Stimulated activated naive CD8-positive, alpha-beta T cell treated with anti-CD3 and anti-CD28 coated beads, Interleukin-15, Interleukin-2, amounts not matched to agents 100 ng/mL and 50 ng/mL, for 24 hours (primary cell): Measurements from ENCODE around the gene CDHR5.
A peak's percentile ranks its signal among the peaks of the same experiment; 100 is the strongest.

Experiments used
- H3K27ac Mint-ChIP-seq: one replicate; pipeline ENCODE4 v1.8.0; 2021; ENCODE audit warnings: mild to moderate bottlenecking, mixed read lengths
- H3K27me3 Mint-ChIP-seq: one replicate; pipeline ENCODE4 v1.8.0; 2021; ENCODE audit warnings: mixed read lengths
- H3K36me3 Mint-ChIP-seq: one replicate; pipeline ENCODE4 v1.8.0; 2021; ENCODE audit warnings: low read depth, mixed read lengths
- H3K4me1 Mint-ChIP-seq: one replicate; pipeline ENCODE4 v1.8.0; 2021; ENCODE audit warnings: low read depth, mixed read lengths
- H3K4me3 Mint-ChIP-seq: one replicate; pipeline ENCODE4 v1.8.0; 2021; ENCODE audit warnings: mild to moderate bottlenecking, mixed read lengths
- H3K9me3 Mint-ChIP-seq: one replicate; pipeline ENCODE4 v1.8.0; 2021; ENCODE audit warnings: mixed read lengths

Gene CDHR5

DNA sequence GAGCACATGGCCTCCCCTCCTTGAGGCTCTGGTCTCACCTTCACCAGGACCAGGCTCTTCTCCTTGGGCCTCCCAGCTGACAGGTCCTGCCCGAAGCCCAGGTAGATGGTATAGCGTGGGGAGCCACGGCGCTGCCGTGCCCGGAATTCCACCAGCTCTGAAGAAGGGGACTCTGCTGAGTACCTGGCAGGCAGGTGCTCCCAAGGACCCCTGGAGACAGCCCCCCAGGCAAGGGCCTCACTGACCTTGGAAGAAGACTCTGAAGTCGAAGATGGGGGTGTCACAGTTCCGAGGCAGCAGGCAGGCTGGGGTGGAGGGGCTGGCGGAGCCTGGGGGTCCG lies 11.8 kb downstream of the CDHR5 start:
- H3K9me3 Mint-ChIP-seq: no peaks in the 10 kb centered on the region
- H3K27ac Mint-ChIP-seq: no peak overlapping the region
- H3K36me3 Mint-ChIP-seq: peaks cover 25% of the 10 kb centered on the region
- H3K4me1 Mint-ChIP-seq: peaks cover 22% of the 10 kb centered on the region
- H3K27me3 Mint-ChIP-seq: no peaks in the 10 kb centered on the region
- H3K4me3 Mint-ChIP-seq: no peak overlapping the region

DNA sequence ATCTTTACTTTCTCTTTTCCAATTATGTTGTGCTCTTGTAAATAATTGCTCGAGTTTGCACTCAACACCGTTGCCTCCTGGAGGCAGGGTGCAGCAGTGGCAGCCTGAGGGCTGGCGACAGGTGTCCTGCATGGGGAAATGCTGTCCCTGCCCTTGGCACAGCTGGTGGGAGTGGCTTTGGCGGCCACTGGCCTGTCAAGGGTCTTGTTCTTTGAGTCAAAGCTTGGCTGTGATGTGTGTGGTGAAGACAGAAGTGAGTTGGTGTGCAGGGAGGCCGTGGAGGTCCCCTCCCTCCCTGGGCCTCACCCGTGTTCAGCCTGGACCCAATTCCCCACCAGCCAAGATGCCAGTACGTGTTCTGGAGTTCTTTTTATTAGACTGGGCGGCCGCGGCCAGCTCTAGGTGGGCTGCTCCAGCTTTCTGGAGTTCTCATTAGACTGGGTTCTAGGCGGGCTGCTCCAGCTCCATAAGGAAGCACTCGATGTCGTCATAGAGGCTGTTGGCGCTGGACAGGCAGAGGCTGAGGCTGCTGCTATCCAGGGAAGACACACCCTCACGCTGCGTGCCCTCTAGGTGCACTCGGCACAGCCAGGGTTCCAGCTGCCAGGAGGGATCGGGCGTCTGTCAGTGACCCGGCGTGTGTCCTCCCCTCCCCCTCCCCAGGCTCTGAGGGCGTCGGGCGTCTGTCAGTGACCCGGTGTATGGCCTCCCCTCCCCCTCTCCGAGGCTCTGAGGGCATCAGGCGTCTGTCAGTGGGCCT lies 12.4 kb downstream of the CDHR5 start:
- Mint-ChIP-seq H3K36me3 (peaks cover 30% of the 10 kb centered on the region), H3K27ac (peak overlapping the region; percentile 61), H3K9me3 (no peaks in the 10 kb centered on the region), H3K4me3 (no peak overlapping the region), H3K4me1 (peaks cover 22% of the 10 kb centered on the region), H3K27me3 (no peaks in the 10 kb centered on the region)

DNA sequence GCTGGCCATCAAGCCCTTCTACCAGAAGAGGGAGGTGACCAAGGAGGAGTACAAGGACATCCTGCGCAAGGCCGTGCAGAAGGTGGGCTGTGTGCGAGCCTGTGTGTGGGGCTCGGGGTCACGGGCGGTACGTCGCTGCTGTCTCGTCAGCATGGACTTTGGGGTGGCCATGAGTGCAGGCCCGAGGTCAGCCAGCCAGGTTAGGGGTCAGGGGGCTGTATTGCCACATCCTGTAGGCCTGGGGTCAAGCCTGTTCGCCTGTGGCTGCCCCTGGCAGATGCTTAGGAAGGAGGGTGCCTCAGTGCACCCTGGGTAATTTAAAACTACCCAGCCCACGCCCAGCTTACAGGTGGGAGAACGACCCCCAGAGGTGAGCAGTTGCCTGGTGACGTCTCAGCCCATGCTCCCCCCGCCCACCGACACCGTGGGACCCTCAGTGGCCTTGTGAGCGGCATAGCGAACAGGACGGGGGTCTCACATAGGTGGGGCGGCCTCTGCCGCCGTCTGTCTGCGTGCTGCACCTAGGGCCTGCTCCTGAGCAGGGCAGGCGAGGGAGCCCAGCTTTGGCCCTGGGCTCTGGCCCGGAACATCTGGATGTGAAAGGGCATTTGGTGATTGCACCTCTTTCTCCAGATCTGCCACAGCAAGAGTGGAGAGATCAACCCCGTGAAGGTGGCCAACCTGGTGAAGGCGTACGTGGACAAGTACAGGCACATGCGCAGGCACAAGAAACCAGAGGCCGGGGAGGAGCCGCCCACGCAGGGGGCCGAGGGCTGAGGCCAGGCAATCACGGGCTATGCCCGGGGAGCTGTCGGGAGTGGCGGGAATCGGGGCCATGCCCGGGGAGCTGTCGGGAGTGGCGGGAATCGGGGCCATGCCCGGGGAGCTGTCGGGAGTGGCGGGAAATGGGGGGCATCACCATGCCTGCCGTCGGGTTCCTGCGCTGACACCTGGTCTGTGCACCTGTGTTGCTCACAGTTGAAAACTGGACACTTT lies 13.5 kb downstream of the CDHR5 start:
- Mint-ChIP-seq H3K9me3 (no peaks in the 10 kb centered on the region), H3K4me1 (peaks cover 24% of the 10 kb centered on the region), H3K36me3 (peaks cover 38% of the 10 kb centered on the region), H3K27ac (no peak overlapping the region), H3K27me3 (no peaks in the 10 kb centered on the region), H3K4me3 (no peak overlapping the region)

DNA sequence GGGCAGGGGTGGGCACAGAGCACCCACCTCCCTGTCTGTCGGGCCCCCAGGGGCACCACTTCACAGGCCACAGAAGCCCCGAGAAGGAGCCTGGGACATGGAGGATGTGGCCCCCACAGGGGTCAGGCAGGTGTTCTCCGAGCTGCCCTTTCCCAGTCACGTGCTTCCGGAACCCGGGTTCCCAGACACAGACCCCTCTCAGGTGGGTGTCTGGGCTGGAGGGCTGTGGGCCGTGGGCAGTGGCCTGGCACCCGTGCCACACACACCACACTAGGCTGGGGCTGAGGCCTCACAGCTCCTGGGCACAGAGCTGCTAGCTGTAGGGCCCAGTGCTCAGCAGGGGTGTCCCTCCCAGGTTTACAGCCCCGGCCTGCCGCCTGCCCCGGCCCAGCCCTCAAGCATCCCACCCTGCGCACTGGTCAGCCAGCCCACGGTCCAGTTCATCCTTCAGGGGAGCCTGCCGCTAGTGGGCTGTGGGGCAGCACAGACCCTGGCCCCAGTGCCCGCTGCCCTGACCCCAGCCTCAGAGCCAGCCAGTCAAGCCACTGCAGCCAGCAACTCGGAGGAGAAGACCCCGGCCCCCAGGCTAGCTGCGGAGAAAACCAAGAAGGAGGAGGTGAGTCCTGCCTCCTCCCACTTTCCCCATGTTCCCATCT lies 14.5 kb downstream of the CDHR5 start:
- peaks cover 16% of the 10 kb centered on the region for H3K4me1 Mint-ChIP-seq
- no peak overlapping the region for H3K27ac Mint-ChIP-seq
- H3K27me3 Mint-ChIP-seq: no peaks in the 10 kb centered on the region
- H3K9me3 Mint-ChIP-seq: no peaks in the 10 kb centered on the region
- H3K4me3 Mint-ChIP-seq: no peak overlapping the region
- H3K36me3 Mint-ChIP-seq: peaks cover 39% of the 10 kb centered on the region

DNA sequence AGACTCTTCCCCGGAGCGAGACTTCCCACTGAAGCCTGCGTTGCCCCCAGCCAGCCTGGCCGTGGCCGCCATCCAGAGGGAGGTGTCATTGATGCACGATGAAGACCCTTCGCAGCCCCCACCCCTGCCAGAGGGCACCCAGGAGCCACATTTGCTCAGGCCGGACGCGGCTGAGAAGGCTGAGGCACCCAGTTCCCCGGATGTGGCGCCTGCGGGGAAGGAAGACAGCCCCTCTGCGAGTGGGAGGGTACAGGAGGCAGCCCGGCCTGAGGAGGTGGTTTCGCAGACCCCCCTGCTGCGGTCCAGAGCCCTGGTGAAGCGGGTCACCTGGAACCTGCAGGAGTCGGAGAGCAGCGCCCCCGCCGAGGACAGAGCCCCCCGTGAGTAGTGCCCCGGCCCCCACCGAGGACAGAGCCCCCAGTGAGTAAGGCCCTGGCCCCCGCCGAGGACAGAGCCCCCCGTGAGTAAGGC lies 15.4 kb downstream of the CDHR5 start:
- no peaks in the 10 kb centered on the region for H3K27me3 Mint-ChIP-seq
- no peak overlapping the region for H3K27ac Mint-ChIP-seq
- peaks cover 45% of the 10 kb centered on the region for H3K36me3 Mint-ChIP-seq
- H3K9me3 Mint-ChIP-seq: no peaks in the 10 kb centered on the region
- H3K4me1 Mint-ChIP-seq: peaks cover 12% of the 10 kb centered on the region
- no peak overlapping the region for H3K4me3 Mint-ChIP-seq

DNA sequence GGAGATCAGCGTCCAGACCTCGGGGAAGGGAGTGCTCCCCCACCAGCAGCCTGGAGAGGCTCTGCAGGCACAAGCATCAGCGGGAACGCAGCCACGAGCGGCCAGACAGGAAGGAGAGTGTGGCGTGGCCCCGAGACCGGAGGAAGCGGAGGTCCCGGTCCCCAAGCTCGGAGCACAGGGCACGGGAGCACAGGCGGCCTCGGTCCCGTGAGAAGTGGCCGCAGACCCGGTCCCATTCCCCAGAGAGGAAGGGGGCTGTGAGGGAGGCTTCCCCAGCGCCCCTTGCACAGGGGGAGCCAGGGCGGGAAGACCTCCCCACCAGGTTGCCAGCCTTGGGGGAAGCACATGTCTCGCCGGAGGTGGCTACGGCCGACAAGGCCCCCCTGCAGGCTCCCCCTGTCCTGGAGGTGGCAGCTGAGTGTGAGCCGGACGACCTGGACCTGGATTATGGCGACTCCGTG lies 15.9 kb downstream of the CDHR5 start:
- Mint-ChIP-seq H3K27ac (no peak overlapping the region), H3K36me3 (peaks cover 48% of the 10 kb centered on the region), H3K4me3 (no peak overlapping the region), H3K4me1 (peaks cover 6% of the 10 kb centered on the region), H3K9me3 (no peaks in the 10 kb centered on the region), H3K27me3 (no peaks in the 10 kb centered on the region)

DNA sequence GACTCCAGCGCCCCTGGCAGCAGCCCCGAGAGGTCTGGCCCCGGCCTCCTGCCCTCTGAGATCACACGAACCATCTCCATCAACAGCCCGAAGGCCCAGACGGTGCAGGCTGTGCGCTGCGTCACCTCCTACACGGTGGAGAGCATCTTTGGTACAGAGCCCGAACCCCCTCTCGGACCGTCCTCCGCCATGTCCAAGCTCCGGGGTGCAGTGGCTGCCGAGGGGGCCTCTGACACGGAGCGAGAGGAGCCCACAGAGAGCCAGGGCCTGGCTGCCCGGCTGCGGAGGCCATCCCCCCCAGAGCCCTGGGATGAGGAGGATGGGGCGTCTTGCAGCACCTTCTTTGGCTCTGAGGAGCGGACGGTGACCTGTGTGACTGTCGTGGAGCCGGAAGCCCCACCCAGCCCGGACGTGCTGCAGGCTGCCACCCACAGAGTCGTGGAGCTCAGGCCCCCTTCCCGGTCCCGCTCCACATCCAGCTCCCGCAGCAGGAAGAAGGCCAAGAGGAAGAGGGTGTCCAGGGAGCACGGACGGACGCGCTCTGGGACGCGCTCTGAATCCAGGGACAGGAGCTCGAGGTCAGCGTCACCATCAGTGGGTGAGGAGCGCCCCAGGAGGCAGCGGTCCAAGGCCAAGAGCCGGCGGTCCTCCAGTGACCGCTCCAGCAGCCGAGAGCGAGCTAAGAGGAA lies 16.6 kb downstream of the CDHR5 start:
- Mint-ChIP-seq H3K9me3 (no peaks in the 10 kb centered on the region), H3K27me3 (no peaks in the 10 kb centered on the region), H3K4me1 (peaks cover 5% of the 10 kb centered on the region), H3K27ac (no peak overlapping the region), H3K36me3 (peaks cover 52% of the 10 kb centered on the region), H3K4me3 (no peak overlapping the region)

DNA sequence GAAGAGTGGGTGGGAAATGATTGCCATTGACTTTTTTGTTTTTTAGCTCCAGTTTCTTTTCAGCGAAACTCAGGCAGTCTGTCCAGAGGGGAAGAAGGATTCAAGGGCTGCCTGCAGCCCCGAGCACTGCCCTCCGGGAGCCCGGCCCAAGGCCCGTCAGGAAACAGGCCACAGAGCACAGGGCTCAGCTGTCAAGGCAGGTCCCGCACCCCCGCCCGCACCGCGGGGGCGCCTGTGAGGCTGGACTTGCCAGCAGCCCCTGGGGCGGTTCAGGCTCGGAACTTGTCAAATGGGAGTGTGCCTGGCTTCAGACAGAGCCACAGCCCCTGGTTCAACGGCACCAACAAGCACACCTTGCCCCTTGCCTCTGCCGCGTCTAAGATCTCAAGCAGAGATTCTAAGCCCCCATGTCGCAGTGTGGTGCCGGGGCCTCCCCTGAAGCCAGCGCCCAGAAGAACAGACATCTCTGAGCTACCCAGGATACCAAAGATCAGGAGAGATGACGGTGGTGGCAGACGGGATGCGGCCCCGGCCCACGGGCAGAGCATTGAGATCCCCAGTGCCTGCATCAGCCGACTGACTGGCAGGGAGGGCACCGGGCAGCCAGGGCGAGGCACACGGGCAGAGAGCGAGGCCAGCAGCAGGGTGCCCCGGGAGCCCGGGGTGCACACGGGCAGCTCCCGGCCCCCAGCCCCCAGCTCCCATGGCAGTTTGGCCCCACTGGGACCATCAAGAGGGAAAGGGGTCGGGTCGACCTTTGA lies 17.6 kb downstream of the CDHR5 start:
- Mint-ChIP-seq H3K9me3 (no peaks in the 10 kb centered on the region), H3K27me3 (no peaks in the 10 kb centered on the region), H3K4me1 (peaks cover 5% of the 10 kb centered on the region), H3K36me3 (peaks cover 52% of the 10 kb centered on the region), H3K27ac (no peak overlapping the region), H3K4me3 (no peak overlapping the region)

DNA sequence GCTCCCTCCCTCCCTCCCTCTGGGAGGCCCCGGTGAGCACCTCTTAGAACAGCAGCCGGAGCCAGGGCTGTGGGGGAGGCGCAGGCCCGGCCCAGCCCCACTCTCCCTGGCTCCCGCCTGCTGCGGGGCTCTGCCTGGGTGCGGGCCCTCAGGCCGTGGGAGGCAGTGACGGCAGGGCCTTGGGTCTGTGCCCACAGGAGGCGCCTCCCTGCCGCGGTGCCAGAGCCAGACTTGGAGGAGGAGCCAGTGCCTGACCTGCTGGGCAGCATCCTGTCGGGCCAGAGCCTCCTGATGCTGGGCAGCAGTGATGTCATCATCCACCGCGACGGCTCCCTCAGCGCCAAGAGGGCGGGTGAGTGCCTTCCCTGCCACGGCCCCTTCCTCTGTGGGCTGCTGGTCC lies 18.5 kb downstream of the CDHR5 start:
- Mint-ChIP-seq H3K4me1 (peaks cover 5% of the 10 kb centered on the region), H3K27me3 (no peaks in the 10 kb centered on the region), H3K36me3 (peaks cover 55% of the 10 kb centered on the region), H3K27ac (no peak overlapping the region), H3K4me3 (no peak overlapping the region), H3K9me3 (no peaks in the 10 kb centered on the region)

DNA sequence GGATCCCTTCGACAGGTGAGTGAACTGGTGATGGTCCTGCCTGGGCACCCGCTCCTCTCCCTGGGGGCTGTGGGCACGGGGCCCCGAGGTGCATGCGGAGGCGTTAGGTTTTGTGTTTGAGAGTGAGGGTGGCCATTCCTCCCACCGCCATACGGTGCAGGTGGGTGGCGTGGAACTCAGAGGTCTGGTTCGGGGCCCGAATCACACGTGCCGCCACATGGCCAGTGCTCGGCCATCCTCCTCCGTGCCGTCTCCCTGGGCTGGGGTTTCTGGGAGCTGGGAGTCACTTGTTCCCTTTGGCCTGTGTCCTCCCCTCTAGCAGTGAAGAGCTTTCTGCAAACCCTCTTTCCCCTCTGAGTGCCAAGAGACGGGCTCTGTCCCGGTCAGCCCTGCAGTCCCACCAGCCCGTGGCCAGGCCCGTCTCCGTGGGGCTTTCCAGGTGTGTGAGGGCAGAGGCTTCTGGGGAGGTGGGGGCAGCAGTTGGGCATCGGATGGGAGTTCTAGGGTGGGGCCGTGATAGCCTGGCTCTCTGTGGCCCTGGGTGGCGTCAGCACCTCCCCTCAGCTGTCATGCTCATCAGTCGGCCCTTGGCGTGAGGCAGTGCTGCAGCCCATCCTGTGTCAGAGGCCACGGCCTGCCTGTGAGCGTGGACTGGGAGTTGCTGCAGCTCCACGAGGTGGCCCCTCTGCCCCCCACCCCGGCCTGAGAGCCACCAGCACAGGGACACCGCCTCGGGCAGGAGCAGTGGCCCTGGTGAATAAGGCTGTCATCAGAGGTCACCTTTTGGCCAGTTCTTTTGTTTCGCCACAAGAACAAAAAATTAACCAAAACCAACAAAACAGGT lies 19.2 kb downstream of the CDHR5 start:
- Mint-ChIP-seq H3K9me3 (no peaks in the 10 kb centered on the region), H3K36me3 (peaks cover 49% of the 10 kb centered on the region), H3K27ac (no peak overlapping the region), H3K4me1 (peaks cover 5% of the 10 kb centered on the region), H3K27me3 (no peaks in the 10 kb centered on the region), H3K4me3 (no peak overlapping the region)

DNA sequence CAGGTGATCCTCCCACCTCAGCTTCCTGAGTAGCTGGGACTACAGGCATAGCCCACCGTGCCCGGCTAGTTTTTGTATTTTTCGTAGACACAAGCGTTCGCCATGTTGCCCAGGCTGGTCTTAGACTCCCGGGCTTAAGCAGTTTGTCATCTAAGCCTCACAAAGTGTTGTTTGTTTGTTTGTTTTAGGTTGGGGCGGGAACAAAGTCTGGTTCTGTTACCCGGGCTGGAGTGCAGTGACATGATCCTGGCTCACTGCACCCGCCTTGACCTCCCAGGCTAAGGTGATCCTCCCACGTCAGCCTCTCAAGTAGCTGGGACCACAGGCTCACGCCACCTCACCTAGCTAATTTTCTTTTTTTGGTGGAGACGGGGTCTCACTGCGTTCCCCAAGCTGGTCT lies 21.6 kb downstream of the CDHR5 start:
- Mint-ChIP-seq H3K27me3 (no peaks in the 10 kb centered on the region), H3K4me3 (no peak overlapping the region), H3K9me3 (no peaks in the 10 kb centered on the region), H3K27ac (no peak overlapping the region), H3K36me3 (peaks cover 49% of the 10 kb centered on the region), H3K4me1 (peaks cover 5% of the 10 kb centered on the region)

DNA sequence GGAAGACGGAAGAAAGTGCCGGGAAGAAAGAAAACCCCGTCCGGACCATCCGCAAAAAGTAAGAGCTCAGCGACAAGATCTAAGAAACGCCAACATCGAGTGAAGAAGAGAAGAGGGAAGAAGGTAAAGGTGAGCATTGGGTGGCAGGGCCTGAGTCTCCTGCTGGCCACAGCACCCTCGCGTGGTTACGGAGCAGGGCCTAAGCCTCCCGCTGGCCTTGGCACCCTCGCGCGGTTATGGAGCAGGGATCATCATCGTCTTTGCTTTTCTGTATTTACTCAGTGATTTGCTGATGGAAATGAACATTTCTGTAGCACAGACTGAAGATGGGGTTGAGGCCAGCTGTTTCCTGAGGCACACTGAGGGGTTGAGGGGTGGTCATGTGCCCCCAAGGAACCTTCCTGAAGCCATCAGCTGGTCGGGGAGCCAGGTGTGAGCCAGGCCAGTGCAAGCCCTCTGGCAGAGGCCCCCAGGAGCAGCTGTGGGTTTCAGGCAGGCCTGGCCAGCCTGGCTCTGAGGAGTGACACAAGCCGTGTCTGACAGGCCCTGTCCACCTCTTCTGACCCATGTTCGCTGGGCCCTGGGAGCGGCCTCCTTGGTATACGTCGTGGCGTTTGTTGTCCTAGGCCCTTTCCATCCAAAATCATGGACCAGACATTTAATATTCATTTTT lies 23.0 kb downstream of the CDHR5 start:
- Mint-ChIP-seq H3K36me3 (peaks cover 45% of the 10 kb centered on the region), H3K4me1 (peaks cover 3% of the 10 kb centered on the region), H3K27me3 (no peaks in the 10 kb centered on the region), H3K4me3 (no peak overlapping the region), H3K9me3 (no peaks in the 10 kb centered on the region), H3K27ac (no peak overlapping the region)
